ENCODE measurements around the gene LPP. TPM values are rescaled to one million over a fixed set of nuclear protein-coding genes. Genes with fewer than 3 reads are reported as not detected.

LPP gene
- total RNA-seq, 2 donors from 2014 or later = 170 to 246 TPM

- Histone ChIP-seq H3K9me3 (no peaks in the 10 kb centered on the region), H3K4me3 (no peak overlapping the region)
These were observed 781.0 kb downstream of the LPP start for GRCh38 chr3:188934989-188935388.

GRCh38 chr3:188936597-188937107 is 782.7 kb downstream of the LPP start:
- no peak for DNase-seq
- TF ChIP-seq CTCF (IDR thresholded peaks at IDR 0.05) = no peak
- Histone ChIP-seq H3K4me1 (no peaks in the 10 kb centered on the region), H3K4me3 (no peak overlapping the region), H3K9ac (ENCODE audit: low read depth in 2 of 2, low read length in 2 of 2) (no peak overlapping the region), H3K36me3 (no peaks in the 10 kb centered on the region), H3K27ac (no peak overlapping the region), H3K27me3 (no peaks in the 10 kb centered on the region), H3K9me3 (no peaks in the 10 kb centered on the region)
- intact Hi-C loops (cut with DNase I) = no loop called here

More at GRCh38 chr3:188934989-188935388, 781.0 kb downstream of the LPP start:
- DNase-seq = no peak
- TF ChIP-seq CTCF (IDR thresholded peaks at IDR 0.05) = no peak
- Histone ChIP-seq H3K27me3 (no peaks in the 10 kb centered on the region), H3K4me1 (no peaks in the 10 kb centered on the region), H3K27ac (no peak overlapping the region), H3K9ac (ENCODE audit: low read depth in 2 of 2, low read length in 2 of 2) (no peak overlapping the region), H3K36me3 (no peaks in the 10 kb centered on the region)
- intact Hi-C loops (cut with DNase I) = no loop called here

- Histone ChIP-seq H3K27ac (no peak overlapping the region), H3K9me3 (no peaks in the 10 kb centered on the region), H3K4me1 (no peaks in the 10 kb centered on the region), H3K4me3 (no peak overlapping the region), H3K27me3 (no peaks in the 10 kb centered on the region), H3K36me3 (no peaks in the 10 kb centered on the region), H3K9ac (ENCODE audit: low read depth in 2 of 2, low read length in 2 of 2) (no peak overlapping the region)
- intact Hi-C loops (cut with DNase I) = no loop called here
- no peak for TF ChIP-seq CTCF (IDR thresholded peaks at IDR 0.05)
- no peak for DNase-seq
These were observed 783.4 kb downstream of the LPP start for GRCh38 chr3:188937389-188937788.

GRCh38 chr3:188938999-188939398 is 785.0 kb downstream of the LPP start:
- no peak overlapping the region for H3K27ac ChIP-seq
- no peak for TF ChIP-seq CTCF (IDR thresholded peaks at IDR 0.05)
- no peak for DNase-seq
- intact Hi-C loops (cut with DNase I) = no loop called here
- H3K4me3 ChIP-seq = no peak overlapping the region
- no peaks in the 10 kb centered on the region for H3K4me1 ChIP-seq
- no peaks in the 10 kb centered on the region for H3K27me3 ChIP-seq
- no peaks in the 10 kb centered on the region for H3K36me3 ChIP-seq
- H3K9ac ChIP-seq (ENCODE audit: low read depth in 2 of 2, low read length in 2 of 2) = no peak overlapping the region
- no peaks in the 10 kb centered on the region for H3K9me3 ChIP-seq

- no peak overlapping the region for H3K9ac ChIP-seq (ENCODE audit: low read depth in 2 of 2, low read length in 2 of 2)
- H3K4me3 ChIP-seq = no peak overlapping the region
- TF ChIP-seq CTCF (IDR thresholded peaks at IDR 0.05) = no peak
- intact Hi-C loops (cut with DNase I) = loop anchor here (10.0 kb wide), 2 partner anchors 675 to 785 kb away; partner anchors contain the start of gene LPP
- H3K9me3 ChIP-seq = no peaks in the 10 kb centered on the region
- DNase-seq = no peak
- H3K4me1 ChIP-seq = no peaks in the 10 kb centered on the region
- H3K36me3 ChIP-seq = no peaks in the 10 kb centered on the region
- no peak overlapping the region for H3K27ac ChIP-seq
- no peaks in the 10 kb centered on the region for H3K27me3 ChIP-seq
These were observed 786.0 kb downstream of the LPP start for GRCh38 chr3:188939814-188940572.

Small RNA genes within 50 kb of the gene (microRNA-seq; reads per million reads assigned to microRNA genes)
- gene MIR28 = 20,035 reads per million, percentile 96 among the genes with 10 or more reads in this experiment

All from colonic mucosa (tissue), 4 donors.